OCI-LY7 (cell line): ENCODE data around the gene NKX1-1. TPM values are rescaled to one million over a fixed set of nuclear protein-coding genes. Genes with fewer than 3 reads are reported as not detected.

ENCODE experiments used
- BruUV-seq: library from RNA; stranded (reverse); fragments of 400-500 nt; replicated peaks from 2 replicates; lab custom pipeline; 2021; lab: Mats Ljungman, UMichigan
- CTCF ChIA-PET: fragments of 300-600 bp; sonication (Branson Sonifier 250); formaldehyde crosslinking; loops from one replicate; lab custom pipeline; 2022; ENCODE audit warnings: antibody characterized with exemption; ENCODE audit not compliant: unreplicated experiment; lab: Charles Lee
- POLR2A ChIA-PET: fragments of 300-600 bp; sonication (Branson Sonifier 250); formaldehyde crosslinking; loops from one replicate; lab custom pipeline; 2022; ENCODE audit warnings: antibody characterized with exemption; lab: Charles Lee
- DNase-seq: peaks from one replicate; pipeline ENCODE4 v3.0.0-alpha.2; 2015; ENCODE audit warnings: low spot score
- H2AFZ ChIP-seq: fragments of 200-600 bp; sonication (generic), shearing (Covaris generic); 2 replicates; pipeline ENCODE4 v1.6.1; 2014; ENCODE audit warnings: mild to moderate bottlenecking, antibody characterized with exemption, low read length, moderate library complexity
- H3K27ac ChIP-seq: fragments of 200-600 bp; sonication (generic); 2 replicates; pipeline ENCODE4 v1.5.1; 2014; ENCODE audit warnings: mixed run types, low read depth, mild to moderate bottlenecking, moderate library complexity, low read length, inconsistent platforms; ENCODE audit not compliant: poor library complexity, severe bottlenecking
- H3K36me3 ChIP-seq: fragments of 200-600 bp; sonication (generic); 2 replicates; pipeline ENCODE4 v1.6.1; 2014; ENCODE audit warnings: mild to moderate bottlenecking, antibody characterized with exemption, low read length, moderate library complexity, mixed read lengths; ENCODE audit not compliant: insufficient read depth
- H3K4me1 ChIP-seq: fragments of 200-600 bp; sonication (generic); 2 replicates; pipeline ENCODE4 v1.5.1; 2014; ENCODE audit warnings: mild to moderate bottlenecking, low read length; ENCODE audit not compliant: insufficient read depth, poor library complexity, severe bottlenecking
- H3K4me2 ChIP-seq: fragments of 200-600 bp; sonication (generic); 2 replicates; pipeline ENCODE4 v1.6.1; 2014; ENCODE audit warnings: mild to moderate bottlenecking, low read length
- H3K4me3 ChIP-seq: fragments of 200-600 bp; sonication (generic); 2 replicates; pipeline ENCODE4 v1.5.1; 2014; ENCODE audit warnings: mild to moderate bottlenecking, low read depth, low read length; ENCODE audit not compliant: poor library complexity, severe bottlenecking
- H3K79me2 ChIP-seq: fragments of 200-600 bp; sonication (generic); 2 replicates; pipeline ENCODE4 v1.6.1; 2016; ENCODE audit warnings: low read depth, mild to moderate bottlenecking, low read length, moderate library complexity, mixed read lengths; ENCODE audit not compliant: insufficient read depth
- H3K9me2 ChIP-seq: fragments of 200-600 bp; sonication (generic); 2 replicates; pipeline ENCODE4 v1.6.1; 2016; ENCODE audit warnings: mild to moderate bottlenecking, low read length, mixed read lengths; ENCODE audit not compliant: insufficient read depth
- H3K9me3 ChIP-seq: fragments of 200-600 bp; sonication (generic); 2 replicates; pipeline ENCODE4 v1.6.1; 2014; ENCODE audit warnings: mild to moderate bottlenecking, mixed run types, low read length, mixed read lengths
- H4K20me1 ChIP-seq: fragments of 200-600 bp; sonication (generic); 2 replicates; pipeline ENCODE4 v1.6.1; 2014; ENCODE audit warnings: mild to moderate bottlenecking, antibody characterized with exemption, low read length, moderate library complexity, mixed read lengths; ENCODE audit not compliant: insufficient read depth
- EZH2phosphoT487 ChIP-seq: fragments of 200-600 bp; sonication (generic); IDR thresholded peaks from 2 replicates; pipeline ENCODE4 v1.6.1; 2018; ENCODE audit warnings: low read depth, borderline replicate concordance, mild to moderate bottlenecking, mixed run types, antibody characterized with exemption, low read length, moderate library complexity, mixed read lengths
- intact Hi-C: fragments of 100-400 bp; cut with micrococcal nuclease; formaldehyde crosslinking; loops from one replicate; pipeline ENCODE4 v1.10.0; 2022; ENCODE audit not compliant: unreplicated experiment
- total RNA-seq, 2 experiments: library from RNA; depleted of rRNA in 1 of 2; stranded (reverse); fragments of >200 nt in 1 of 2; shearing (Covaris generic) in 1 of 2; gene quantifications; 2 replicates each; pipeline ENCODE4 v1.2.3, GENCODE V29; 2014 to 2022
- TF ChIP-seq, protein P1 (sequence below): fragments of 200-600 bp; sonication (generic); conservative IDR thresholded peaks from 2 replicates; pipeline ENCODE4 v1.5.1; 2014; ENCODE audit warnings: mild to moderate bottlenecking, antibody characterized with exemption, low read length, moderate library complexity, mixed read lengths

NKX1-1 gene
- total RNA-seq, 2 experiments from 2014 or later: not detected

DNA sequence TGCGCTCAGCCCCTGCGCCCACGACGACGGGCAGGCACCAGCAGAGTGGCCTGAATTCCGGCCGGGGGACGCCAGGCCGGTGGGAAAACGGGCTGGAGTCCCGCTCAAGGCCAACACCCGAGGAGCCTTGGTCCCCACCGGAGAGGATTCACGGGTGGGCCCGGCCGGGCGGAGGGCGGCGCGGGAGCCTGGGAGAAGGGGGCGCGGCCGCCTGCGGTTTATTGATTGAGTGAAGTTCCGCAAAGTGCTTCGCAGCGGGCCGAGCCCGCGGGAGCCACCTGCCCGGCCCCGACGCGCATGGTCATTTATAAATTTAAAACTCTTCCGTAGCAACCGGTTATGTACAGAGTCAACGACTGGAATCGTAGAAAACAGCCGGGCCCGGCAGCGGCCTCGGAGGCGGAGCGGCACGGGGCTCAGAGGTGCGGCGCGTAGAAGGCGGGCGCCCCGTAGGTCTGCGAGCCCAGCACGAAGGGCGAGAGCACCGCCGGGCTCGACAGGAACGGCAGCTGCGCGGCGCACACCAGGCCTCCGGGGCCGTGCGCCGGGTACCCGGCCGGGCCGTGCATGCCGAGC lies 3.6 kb downstream of the NKX1-1 start:
- CTCF ChIA-PET: no interaction called here
- H2AFZ ChIP-seq: no peak overlapping the region
- no peaks in the 10 kb centered on the region for H3K4me1 ChIP-seq
- intact Hi-C loops: no loop called here
- POLR2A ChIA-PET: no interaction called here
- no peaks in the 10 kb centered on the region for H3K79me2 ChIP-seq
- H3K9me3 ChIP-seq: no peaks in the 10 kb centered on the region
- DNase-seq: no peak
- no peaks in the 10 kb centered on the region for H3K9me2 ChIP-seq
- no peak overlapping the region for H3K4me2 ChIP-seq
- H3K27ac ChIP-seq: no peak overlapping the region
- BruUV-seq: no TSS peak
- no peak overlapping the region for H3K4me3 ChIP-seq
- TF ChIP-seq, protein P1, sequence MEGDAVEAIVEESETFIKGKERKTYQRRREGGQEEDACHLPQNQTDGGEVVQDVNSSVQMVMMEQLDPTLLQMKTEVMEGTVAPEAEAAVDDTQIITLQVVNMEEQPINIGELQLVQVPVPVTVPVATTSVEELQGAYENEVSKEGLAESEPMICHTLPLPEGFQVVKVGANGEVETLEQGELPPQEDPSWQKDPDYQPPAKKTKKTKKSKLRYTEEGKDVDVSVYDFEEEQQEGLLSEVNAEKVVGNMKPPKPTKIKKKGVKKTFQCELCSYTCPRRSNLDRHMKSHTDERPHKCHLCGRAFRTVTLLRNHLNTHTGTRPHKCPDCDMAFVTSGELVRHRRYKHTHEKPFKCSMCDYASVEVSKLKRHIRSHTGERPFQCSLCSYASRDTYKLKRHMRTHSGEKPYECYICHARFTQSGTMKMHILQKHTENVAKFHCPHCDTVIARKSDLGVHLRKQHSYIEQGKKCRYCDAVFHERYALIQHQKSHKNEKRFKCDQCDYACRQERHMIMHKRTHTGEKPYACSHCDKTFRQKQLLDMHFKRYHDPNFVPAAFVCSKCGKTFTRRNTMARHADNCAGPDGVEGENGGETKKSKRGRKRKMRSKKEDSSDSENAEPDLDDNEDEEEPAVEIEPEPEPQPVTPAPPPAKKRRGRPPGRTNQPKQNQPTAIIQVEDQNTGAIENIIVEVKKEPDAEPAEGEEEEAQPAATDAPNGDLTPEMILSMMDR: no peak
- TF ChIP-seq EZH2phosphoT487: no peak
- no peaks in the 10 kb centered on the region for H3K36me3 ChIP-seq
- H4K20me1 ChIP-seq: no peaks in the 10 kb centered on the region

GRCh38 chr4:1402021-1402515 lies 4.2 kb downstream of the NKX1-1 start:
- H3K27ac ChIP-seq: no peak overlapping the region
- no peak overlapping the region for H2AFZ ChIP-seq
- no peaks in the 10 kb centered on the region for H4K20me1 ChIP-seq
- no peaks in the 10 kb centered on the region for H3K4me1 ChIP-seq
- no peaks in the 10 kb centered on the region for H3K79me2 ChIP-seq
- no peak for DNase-seq
- intact Hi-C loops: no loop called here
- no peaks in the 10 kb centered on the region for H3K36me3 ChIP-seq
- CTCF ChIA-PET: no interaction called here
- no peak overlapping the region for H3K4me2 ChIP-seq
- POLR2A ChIA-PET: no interaction called here
- no peaks in the 10 kb centered on the region for H3K9me3 ChIP-seq
- H3K4me3 ChIP-seq: no peak overlapping the region
- no peak for TF ChIP-seq EZH2phosphoT487
- TF ChIP-seq, protein P1: no peak
- no TSS peak for BruUV-seq
- H3K9me2 ChIP-seq: no peaks in the 10 kb centered on the region

DNA sequence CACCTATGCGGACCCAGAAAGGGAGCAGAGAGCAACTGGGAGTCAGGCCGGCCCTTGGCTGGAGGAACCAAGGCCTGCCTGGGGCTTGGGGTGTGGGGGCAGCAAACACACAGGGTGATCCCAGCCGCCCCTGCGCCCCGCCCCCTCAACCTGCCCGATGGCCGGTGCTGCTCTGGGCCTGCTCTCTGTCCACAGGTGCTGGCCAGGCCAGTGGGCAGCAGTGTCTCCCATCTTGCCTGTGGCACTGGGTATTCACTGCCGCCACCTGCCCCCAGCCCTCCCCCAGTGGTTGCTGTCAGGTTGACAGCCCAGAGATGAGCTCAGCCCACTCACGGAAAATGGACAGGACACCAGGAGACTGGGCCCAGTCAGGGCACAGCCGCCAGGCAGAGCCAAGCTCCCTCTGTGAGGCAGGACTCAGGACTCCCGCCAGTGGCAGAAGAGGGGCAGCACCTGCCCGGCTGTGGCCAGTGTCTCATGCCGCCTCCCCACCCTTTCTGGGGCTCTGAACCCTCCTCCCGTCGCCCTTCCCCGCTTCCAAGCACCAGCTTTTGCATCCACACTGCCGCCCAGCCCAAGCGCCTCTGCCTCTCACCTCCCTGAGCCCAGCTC lies 4.7 kb downstream of the NKX1-1 start:
- no peak overlapping the region for H3K4me3 ChIP-seq
- DNase-seq: no peak
- no peak overlapping the region for H3K4me2 ChIP-seq
- H2AFZ ChIP-seq: no peak overlapping the region
- TF ChIP-seq, protein P1: no peak
- no peak for TF ChIP-seq EZH2phosphoT487
- intact Hi-C loops: no loop called here
- H4K20me1 ChIP-seq: no peaks in the 10 kb centered on the region
- H3K9me3 ChIP-seq: no peaks in the 10 kb centered on the region
- no peak overlapping the region for H3K27ac ChIP-seq
- no TSS peak for BruUV-seq
- no peaks in the 10 kb centered on the region for H3K9me2 ChIP-seq
- POLR2A ChIA-PET: no interaction called here
- CTCF ChIA-PET: no interaction called here
- H3K36me3 ChIP-seq: no peaks in the 10 kb centered on the region
- no peaks in the 10 kb centered on the region for H3K79me2 ChIP-seq
- no peaks in the 10 kb centered on the region for H3K4me1 ChIP-seq
